Measurements from ENCODE around the gene KPNA6. TPM values are rescaled to one million over a fixed set of nuclear protein-coding genes. Genes with fewer than 3 reads are reported as not detected.
A peak's percentile ranks its signal among the peaks of the same experiment; 100 is the strongest.
"Not testable (repeated sequence)": the region's sequence is repeated elsewhere in the genome, so short reads cannot be mapped to it uniquely, and the experiment has no call there.

The KPNA6 gene
- total RNA-seq, 1 donor from 2014 or later = 79.0 TPM

DNA sequence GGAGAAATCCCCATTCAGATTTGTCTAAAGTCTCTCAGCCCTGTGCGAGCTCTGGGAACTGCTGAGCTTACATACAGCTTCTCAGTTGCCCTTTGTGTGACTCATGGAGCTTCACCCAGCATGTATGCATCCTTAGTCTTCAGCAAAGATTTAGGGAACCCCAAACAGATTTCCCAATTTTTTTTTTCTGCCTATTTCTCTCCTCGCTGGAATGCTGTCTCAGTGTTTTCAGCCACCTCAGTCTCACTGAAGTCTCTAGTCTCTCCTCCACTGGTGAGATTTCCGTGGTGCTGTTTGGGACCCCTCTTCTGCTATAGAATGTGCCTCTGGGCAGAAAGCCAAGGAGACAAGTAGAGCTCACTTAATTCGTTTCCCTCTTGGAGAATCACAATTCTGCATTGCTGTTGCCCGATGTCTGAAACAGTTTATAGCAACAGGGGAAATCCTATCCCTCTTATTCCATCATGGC is 43.5 kb downstream of the KPNA6 start:
- H3K27me3 Mint-ChIP-seq (ENCODE audit: unreplicated experiment) = peaks cover 3% of the 10 kb centered on the region
- no peak overlapping the region for H3K4me3 Mint-ChIP-seq (ENCODE audit: unreplicated experiment)
- H3K4me1 Mint-ChIP-seq (ENCODE audit: low read depth, unreplicated experiment) = no peaks in the 10 kb centered on the region
- no peak for DNase-seq
- H3K9me3 Mint-ChIP-seq (ENCODE audit: unreplicated experiment) = peaks cover 6% of the 10 kb centered on the region
- H3K36me3 Mint-ChIP-seq (ENCODE audit: unreplicated experiment) = peaks cover 13% of the 10 kb centered on the region
- TF ChIP-seq, protein P1, sequence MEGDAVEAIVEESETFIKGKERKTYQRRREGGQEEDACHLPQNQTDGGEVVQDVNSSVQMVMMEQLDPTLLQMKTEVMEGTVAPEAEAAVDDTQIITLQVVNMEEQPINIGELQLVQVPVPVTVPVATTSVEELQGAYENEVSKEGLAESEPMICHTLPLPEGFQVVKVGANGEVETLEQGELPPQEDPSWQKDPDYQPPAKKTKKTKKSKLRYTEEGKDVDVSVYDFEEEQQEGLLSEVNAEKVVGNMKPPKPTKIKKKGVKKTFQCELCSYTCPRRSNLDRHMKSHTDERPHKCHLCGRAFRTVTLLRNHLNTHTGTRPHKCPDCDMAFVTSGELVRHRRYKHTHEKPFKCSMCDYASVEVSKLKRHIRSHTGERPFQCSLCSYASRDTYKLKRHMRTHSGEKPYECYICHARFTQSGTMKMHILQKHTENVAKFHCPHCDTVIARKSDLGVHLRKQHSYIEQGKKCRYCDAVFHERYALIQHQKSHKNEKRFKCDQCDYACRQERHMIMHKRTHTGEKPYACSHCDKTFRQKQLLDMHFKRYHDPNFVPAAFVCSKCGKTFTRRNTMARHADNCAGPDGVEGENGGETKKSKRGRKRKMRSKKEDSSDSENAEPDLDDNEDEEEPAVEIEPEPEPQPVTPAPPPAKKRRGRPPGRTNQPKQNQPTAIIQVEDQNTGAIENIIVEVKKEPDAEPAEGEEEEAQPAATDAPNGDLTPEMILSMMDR (IDR thresholded peaks at IDR 0.05; ENCODE audit: partially characterized antibody, unreplicated experiment) = no peak
- H3K27ac Mint-ChIP-seq (ENCODE audit: unreplicated experiment) = peak overlapping the region; percentile 31

DNA sequence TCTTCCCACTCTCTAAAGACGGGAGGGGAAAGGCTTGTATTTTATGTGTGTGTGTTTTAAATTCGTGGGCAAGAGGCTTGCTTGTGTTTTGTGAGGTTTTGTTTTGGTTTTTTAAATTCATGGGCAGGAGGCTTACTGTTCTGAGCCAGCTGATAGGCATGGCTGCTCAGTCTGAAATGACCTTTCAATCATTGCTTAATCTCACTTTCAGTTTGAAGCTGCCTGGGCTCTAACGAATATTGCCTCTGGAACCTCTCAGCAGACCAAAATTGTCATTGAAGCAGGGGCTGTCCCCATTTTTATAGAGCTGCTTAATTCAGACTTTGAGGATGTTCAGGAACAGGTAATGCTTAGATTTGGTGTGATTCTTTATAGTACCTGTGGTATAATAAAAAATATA is 51.3 kb downstream of the KPNA6 start:
- H3K27ac Mint-ChIP-seq (ENCODE audit: unreplicated experiment) = no peak overlapping the region
- no peaks in the 10 kb centered on the region for H3K9me3 Mint-ChIP-seq (ENCODE audit: unreplicated experiment)
- H3K36me3 Mint-ChIP-seq (ENCODE audit: unreplicated experiment) = peaks cover 4% of the 10 kb centered on the region

DNA sequence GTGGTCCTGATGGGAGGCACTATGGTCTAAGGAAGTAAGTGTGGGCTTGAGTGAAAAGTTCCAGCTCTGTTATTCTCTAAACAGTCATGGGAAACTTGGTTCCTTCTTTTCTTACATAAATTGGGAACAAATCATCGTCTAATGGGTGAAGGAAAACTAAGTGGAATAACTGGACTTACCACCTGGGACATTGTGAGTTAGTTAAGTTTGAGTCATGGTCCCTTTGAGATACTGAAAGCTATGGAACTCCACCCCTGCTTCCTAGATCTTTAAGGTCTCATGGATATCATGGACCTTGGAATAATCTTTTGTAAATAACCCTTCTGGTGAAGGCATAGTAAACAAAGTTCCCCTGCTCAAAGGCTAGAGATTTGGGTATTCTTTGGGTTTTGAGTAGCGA is 55.5 kb downstream of the KPNA6 start:
- Mint-ChIP-seq H3K4me1 (ENCODE audit: low read depth, unreplicated experiment) (no peaks in the 10 kb centered on the region), H3K27me3 (ENCODE audit: unreplicated experiment) (no peaks in the 10 kb centered on the region), H3K9me3 (ENCODE audit: unreplicated experiment) (peaks cover 2% of the 10 kb centered on the region), H3K27ac (ENCODE audit: unreplicated experiment) (no peak overlapping the region), H3K4me3 (ENCODE audit: unreplicated experiment) (no peak overlapping the region), H3K36me3 (ENCODE audit: unreplicated experiment) (peaks cover 5% of the 10 kb centered on the region)
- DNase-seq = no peak
- TF ChIP-seq, protein P1 (IDR thresholded peaks at IDR 0.05; ENCODE audit: partially characterized antibody, unreplicated experiment) = no peak

More for the DNA sequence above, 51.3 kb downstream of the KPNA6 start:
- DNase-seq = no peak
- Mint-ChIP-seq H3K27me3 (ENCODE audit: unreplicated experiment) (peaks cover 2% of the 10 kb centered on the region), H3K4me3 (ENCODE audit: unreplicated experiment) (no peak overlapping the region), H3K4me1 (ENCODE audit: low read depth, unreplicated experiment) (no peaks in the 10 kb centered on the region)
- TF ChIP-seq, protein P1 (IDR thresholded peaks at IDR 0.05; ENCODE audit: partially characterized antibody, unreplicated experiment) = no peak

DNA sequence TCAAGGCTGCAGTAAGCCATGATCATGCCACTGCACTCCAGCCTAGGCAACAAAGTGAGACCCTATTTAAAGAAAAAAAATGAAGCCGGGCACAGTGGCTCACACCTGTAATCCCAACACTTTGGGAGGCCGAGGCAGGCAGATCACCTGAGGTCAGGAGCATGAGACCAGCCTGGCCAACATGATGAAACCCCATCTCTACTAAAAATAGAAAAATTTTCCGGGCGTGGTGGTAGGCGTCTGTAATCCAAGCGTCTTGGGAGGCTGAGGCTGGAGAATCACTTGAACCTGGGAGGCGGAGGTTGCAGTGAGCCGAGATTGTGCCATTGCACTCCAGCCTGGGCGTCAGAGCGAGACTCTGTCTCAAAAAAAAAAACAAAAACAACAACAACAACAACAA is 57.8 kb downstream of the KPNA6 start:
- not testable (repeated sequence) for H3K27me3 Mint-ChIP-seq (ENCODE audit: unreplicated experiment); DNase-seq; H3K27ac Mint-ChIP-seq (ENCODE audit: unreplicated experiment); H3K4me1 Mint-ChIP-seq (ENCODE audit: low read depth, unreplicated experiment); H3K9me3 Mint-ChIP-seq (ENCODE audit: unreplicated experiment); H3K4me3 Mint-ChIP-seq (ENCODE audit: unreplicated experiment)
- H3K36me3 Mint-ChIP-seq (ENCODE audit: unreplicated experiment) = peaks cover 10% of the 10 kb centered on the region

DNA sequence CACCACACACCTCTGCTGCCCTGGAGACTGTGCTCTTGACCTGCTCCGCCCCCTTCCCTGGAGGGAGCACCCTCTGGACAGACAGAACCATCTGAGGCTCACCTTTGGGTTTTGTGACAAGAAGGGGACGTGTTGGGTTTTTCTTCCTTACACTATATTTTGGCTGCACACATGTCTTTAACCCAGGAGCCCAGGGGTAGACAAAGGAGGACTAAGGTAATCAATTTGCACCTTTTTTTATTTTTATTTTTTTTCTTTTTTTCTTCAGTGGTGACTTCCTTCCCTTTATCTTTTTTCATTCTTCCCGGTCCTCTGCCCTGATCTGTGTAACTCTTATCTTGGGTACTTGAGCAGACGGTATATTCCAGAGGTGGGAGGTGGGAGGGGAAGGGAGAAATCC is 63.1 kb downstream of the KPNA6 start:
- DNase-seq = no peak

More for the DNA sequence above, 63.1 kb downstream of the KPNA6 start:
- Mint-ChIP-seq H3K27ac (ENCODE audit: unreplicated experiment) (no peak overlapping the region), H3K4me3 (ENCODE audit: unreplicated experiment) (no peak overlapping the region), H3K4me1 (ENCODE audit: low read depth, unreplicated experiment) (no peaks in the 10 kb centered on the region), H3K36me3 (ENCODE audit: unreplicated experiment) (peaks cover 6% of the 10 kb centered on the region), H3K27me3 (ENCODE audit: unreplicated experiment) (no peaks in the 10 kb centered on the region), H3K9me3 (ENCODE audit: unreplicated experiment) (no peaks in the 10 kb centered on the region)
- TF ChIP-seq, protein P1 (IDR thresholded peaks at IDR 0.05; ENCODE audit: partially characterized antibody, unreplicated experiment) = no peak
